ENCODE results near the gene LYZL1.

- TF ChIP-seq CTCF (IDR thresholded peaks at IDR 0.05; ENCODE audit: low read length) (no peak), EZH2 (IDR thresholded peaks at IDR 0.05; ENCODE audit: borderline replicate concordance, low read length) (no peak)
These were observed 38.8 kb upstream of the LYZL1 start for GRCh38 chr10:29250066-29250465.
